ENCODE data around the gene MYO1H. TPM values are rescaled to one million over a fixed set of nuclear protein-coding genes. Genes with fewer than 3 reads are reported as not detected.

The MYO1H gene
- total RNA-seq, 1 donor from 2014 or later, result 4.4 TPM

- Mint-ChIP-seq H3K9me3 (ENCODE audit: unreplicated experiment) (no peaks in the 10 kb centered on the region), H3K27me3 (ENCODE audit: unreplicated experiment) (peaks cover 10% of the 10 kb centered on the region), H3K36me3 (ENCODE audit: low read depth, unreplicated experiment) (peaks cover 15% of the 10 kb centered on the region), H3K4me3 (ENCODE audit: unreplicated experiment) (no peak overlapping the region), H3K27ac (ENCODE audit: unreplicated experiment) (no peak overlapping the region), H3K4me1 (ENCODE audit: unreplicated experiment) (peaks cover 21% of the 10 kb centered on the region)
- no peak for DNase-seq (ENCODE audit: low spot score)
- TF ChIP-seq, protein P1, sequence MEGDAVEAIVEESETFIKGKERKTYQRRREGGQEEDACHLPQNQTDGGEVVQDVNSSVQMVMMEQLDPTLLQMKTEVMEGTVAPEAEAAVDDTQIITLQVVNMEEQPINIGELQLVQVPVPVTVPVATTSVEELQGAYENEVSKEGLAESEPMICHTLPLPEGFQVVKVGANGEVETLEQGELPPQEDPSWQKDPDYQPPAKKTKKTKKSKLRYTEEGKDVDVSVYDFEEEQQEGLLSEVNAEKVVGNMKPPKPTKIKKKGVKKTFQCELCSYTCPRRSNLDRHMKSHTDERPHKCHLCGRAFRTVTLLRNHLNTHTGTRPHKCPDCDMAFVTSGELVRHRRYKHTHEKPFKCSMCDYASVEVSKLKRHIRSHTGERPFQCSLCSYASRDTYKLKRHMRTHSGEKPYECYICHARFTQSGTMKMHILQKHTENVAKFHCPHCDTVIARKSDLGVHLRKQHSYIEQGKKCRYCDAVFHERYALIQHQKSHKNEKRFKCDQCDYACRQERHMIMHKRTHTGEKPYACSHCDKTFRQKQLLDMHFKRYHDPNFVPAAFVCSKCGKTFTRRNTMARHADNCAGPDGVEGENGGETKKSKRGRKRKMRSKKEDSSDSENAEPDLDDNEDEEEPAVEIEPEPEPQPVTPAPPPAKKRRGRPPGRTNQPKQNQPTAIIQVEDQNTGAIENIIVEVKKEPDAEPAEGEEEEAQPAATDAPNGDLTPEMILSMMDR (IDR thresholded peaks at IDR 0.05; ENCODE audit: unreplicated experiment), result no peak
Measured at GRCh38 chr12:109481863-109482262, 134.2 kb downstream of the MYO1H start.

DNA sequence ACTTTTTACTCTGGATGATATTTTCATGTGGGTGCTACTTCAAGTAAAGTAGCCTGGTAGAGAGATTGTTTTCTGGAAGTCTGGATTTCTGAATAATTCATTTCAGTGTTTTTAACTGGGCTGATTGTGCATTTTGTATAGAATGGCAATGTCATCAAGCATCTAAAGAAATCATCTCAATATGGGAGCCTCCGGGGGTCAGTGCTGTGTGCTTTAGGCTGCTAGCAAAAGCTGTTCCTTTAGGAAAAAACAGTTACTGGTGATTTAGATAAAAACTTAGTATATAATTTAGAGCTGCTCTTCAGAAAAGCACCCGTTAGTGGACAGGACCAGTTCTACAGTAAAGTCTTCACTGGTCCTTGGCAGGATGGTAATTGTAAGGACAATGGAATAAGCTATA is 134.8 kb downstream of the MYO1H start:
- Mint-ChIP-seq H3K4me1 (ENCODE audit: unreplicated experiment) (peaks cover 18% of the 10 kb centered on the region), H3K36me3 (ENCODE audit: low read depth, unreplicated experiment) (peaks cover 15% of the 10 kb centered on the region), H3K4me3 (ENCODE audit: unreplicated experiment) (no peak overlapping the region), H3K27me3 (ENCODE audit: unreplicated experiment) (peaks cover 4% of the 10 kb centered on the region), H3K27ac (ENCODE audit: unreplicated experiment) (no peak overlapping the region), H3K9me3 (ENCODE audit: unreplicated experiment) (no peaks in the 10 kb centered on the region)
- DNase-seq (ENCODE audit: low spot score), result no peak
- TF ChIP-seq, protein P1 (IDR thresholded peaks at IDR 0.05; ENCODE audit: unreplicated experiment), result no peak

GRCh38 chr12:109482894-109483293 is 135.2 kb downstream of the MYO1H start:
- Mint-ChIP-seq H3K4me1 (ENCODE audit: unreplicated experiment) (peaks cover 16% of the 10 kb centered on the region), H3K9me3 (ENCODE audit: unreplicated experiment) (no peaks in the 10 kb centered on the region), H3K27me3 (ENCODE audit: unreplicated experiment) (peaks cover 2% of the 10 kb centered on the region), H3K36me3 (ENCODE audit: low read depth, unreplicated experiment) (peaks cover 17% of the 10 kb centered on the region), H3K27ac (ENCODE audit: unreplicated experiment) (no peak overlapping the region), H3K4me3 (ENCODE audit: unreplicated experiment) (no peak overlapping the region)
- DNase-seq (ENCODE audit: low spot score), result no peak
- TF ChIP-seq, protein P1 (IDR thresholded peaks at IDR 0.05; ENCODE audit: unreplicated experiment), result no peak

DNA sequence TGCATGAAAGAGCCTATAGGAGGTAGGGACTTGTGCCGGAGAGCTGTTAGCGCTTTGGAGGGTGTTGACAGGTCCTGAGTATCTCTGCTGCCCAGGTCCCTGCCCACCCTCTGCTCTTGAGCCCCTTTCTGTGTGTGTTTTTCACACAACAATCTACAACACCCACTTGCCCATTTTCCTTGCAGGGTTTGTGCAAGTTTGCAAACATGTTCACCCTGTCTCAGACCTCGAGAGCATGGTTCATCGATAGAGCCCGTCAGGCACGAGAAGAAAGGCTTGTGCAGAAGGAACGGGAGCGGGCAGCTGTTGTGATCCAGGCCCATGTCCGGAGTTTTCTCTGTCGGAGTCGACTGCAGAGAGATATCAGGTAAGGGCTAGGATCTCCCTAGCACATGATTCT is 135.6 kb downstream of the MYO1H start:
- peaks cover 2% of the 10 kb centered on the region for H3K27me3 Mint-ChIP-seq (ENCODE audit: unreplicated experiment)
- H3K9me3 Mint-ChIP-seq (ENCODE audit: unreplicated experiment), result no peaks in the 10 kb centered on the region
- TF ChIP-seq, protein P1 (IDR thresholded peaks at IDR 0.05; ENCODE audit: unreplicated experiment), result no peak
- no peak overlapping the region for H3K4me3 Mint-ChIP-seq (ENCODE audit: unreplicated experiment)
- DNase-seq (ENCODE audit: low spot score), result no peak
- H3K36me3 Mint-ChIP-seq (ENCODE audit: low read depth, unreplicated experiment), result peaks cover 19% of the 10 kb centered on the region
- H3K4me1 Mint-ChIP-seq (ENCODE audit: unreplicated experiment), result peaks cover 12% of the 10 kb centered on the region
- no peak overlapping the region for H3K27ac Mint-ChIP-seq (ENCODE audit: unreplicated experiment)

DNA sequence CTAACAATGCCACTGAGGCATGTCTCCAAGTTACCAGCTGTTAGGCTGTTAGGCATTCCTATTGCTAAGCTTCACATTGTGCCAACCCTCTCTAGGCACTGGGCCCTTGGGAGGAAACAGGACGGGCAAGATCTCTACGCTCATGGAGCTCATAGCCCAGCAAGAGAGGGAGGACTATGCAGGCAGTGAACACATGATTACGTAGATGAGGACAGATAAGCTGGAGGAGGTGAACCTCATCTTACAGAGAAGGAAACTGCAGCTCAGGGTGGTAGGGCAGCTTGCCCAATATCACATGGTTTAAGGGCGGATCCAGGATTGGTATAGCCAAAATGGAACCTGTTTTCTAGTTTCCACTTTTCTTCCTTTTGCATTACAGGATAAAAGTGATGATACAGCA is 137.5 kb downstream of the MYO1H start:
- H3K27me3 Mint-ChIP-seq (ENCODE audit: unreplicated experiment), result peaks cover 2% of the 10 kb centered on the region
- TF ChIP-seq, protein P1 (IDR thresholded peaks at IDR 0.05; ENCODE audit: unreplicated experiment), result no peak
- H3K36me3 Mint-ChIP-seq (ENCODE audit: low read depth, unreplicated experiment), result peaks cover 35% of the 10 kb centered on the region
- H3K4me1 Mint-ChIP-seq (ENCODE audit: unreplicated experiment), result no peaks in the 10 kb centered on the region
- no peak overlapping the region for H3K4me3 Mint-ChIP-seq (ENCODE audit: unreplicated experiment)
- no peak overlapping the region for H3K27ac Mint-ChIP-seq (ENCODE audit: unreplicated experiment)
- no peaks in the 10 kb centered on the region for H3K9me3 Mint-ChIP-seq (ENCODE audit: unreplicated experiment)
- no peak for DNase-seq (ENCODE audit: low spot score)
